ENCODE results near the gene NAA50. TPM values are rescaled to one million over a fixed set of nuclear protein-coding genes. Genes with fewer than 3 reads are reported as not detected.

Gene NAA50
- polyA plus RNA-seq (ENCODE audit: insufficient read length): 150 TPM

DNA sequence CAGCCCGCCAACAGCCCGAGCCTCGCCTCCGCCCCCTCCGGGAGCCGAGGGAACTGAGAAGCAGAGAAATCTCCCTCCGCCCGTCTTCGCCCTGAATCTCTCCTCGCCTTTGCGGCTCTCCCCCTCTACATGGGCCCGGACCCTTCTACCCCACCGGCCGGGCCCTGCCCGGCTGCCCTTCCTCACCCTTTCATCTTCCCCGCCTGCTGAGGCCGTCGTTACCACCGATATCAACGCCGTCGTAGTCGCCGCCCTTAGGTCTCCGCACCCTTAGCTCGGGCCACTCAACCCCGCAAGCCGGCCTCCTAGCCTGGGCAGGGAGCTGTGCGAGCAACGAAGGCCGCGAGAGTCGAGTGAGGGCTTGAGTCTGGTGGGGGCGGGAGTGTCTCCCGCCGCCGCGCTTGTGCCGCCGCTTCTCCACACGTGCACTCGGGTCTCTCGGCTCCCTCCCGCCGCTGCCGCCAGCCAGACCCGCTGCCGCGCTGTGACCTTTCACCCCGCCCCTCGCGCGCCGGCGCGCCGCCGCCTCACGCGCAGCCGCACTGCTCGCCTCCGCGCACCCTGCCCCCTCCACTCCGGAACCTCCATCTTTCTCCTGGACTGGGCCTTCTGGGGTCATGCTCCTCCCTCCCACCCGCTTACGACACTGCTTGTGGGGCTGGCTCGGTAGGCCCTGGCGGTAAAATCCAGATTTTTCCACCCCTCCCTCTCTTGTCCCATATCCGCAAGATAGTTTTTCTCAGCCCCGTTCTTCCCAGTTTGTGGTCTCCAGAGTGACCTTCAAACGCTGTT is at the start of gene NAA50:
NAA50 (minus strand) TSS at position 494 of the 792 bp plus-strand sequence; CDS start at position 194, 300 bp downstream.
- peak; percentile 96 for DNase-seq

DNA sequence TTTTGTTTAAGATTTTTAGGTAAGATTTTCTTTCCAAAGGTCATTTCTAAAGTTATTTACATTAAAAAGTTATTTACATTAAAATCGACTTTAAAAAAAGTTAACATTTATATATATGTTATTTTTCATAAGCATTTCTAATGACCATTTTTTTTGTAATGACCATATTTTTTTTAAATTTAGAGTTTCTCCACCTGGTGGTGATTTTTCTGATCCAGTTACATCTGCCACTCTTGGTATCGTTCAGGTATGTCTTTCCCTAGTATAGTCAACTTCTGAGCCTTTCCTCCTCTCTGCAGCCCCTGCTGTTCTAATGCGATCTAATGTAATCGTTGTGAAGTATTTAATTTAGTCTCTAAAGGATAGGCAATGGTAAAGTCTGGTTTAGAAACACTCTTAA is 49.6 kb upstream of the NAA50 start:
- DNase-seq: no peak

DNA sequence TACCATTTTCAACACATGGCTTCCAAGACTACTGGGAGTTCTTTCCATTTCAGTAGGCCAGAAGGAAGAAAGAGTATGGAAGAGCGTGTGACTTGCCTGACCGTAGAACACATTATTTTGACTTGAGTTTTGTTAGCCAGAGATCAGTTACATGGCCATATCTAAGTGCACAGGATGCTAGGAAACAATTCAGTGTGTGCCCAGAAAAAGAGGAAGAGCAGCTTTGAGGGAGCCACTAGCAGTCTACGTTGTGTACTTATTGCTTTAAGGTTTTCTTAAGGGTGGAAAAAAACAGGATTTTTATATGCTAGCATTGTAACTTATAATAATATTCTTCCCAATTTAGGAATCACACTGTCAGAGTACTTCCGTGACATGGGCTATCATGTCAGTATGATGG is 48.5 kb upstream of the NAA50 start:
- no peak for DNase-seq

DNA sequence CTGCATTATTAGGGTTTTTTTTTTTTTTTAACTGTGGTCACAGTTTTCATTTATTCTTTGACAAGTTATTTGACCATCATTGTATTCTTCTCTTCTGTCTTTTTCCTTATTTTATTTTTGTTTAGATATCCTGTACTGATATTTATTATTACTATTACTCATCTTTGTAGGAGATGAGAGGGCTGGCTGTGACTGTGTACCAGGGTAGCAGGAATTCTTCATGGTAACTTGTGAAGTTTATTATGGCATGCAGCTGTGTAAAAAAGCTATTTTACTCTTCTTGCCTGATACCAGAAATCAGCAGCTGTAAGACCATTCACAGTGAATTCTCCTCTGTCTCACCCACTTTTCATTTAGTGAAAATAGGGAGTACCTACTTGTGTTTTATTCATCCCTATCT is 45.3 kb upstream of the NAA50 start:
- no peak for DNase-seq

DNA sequence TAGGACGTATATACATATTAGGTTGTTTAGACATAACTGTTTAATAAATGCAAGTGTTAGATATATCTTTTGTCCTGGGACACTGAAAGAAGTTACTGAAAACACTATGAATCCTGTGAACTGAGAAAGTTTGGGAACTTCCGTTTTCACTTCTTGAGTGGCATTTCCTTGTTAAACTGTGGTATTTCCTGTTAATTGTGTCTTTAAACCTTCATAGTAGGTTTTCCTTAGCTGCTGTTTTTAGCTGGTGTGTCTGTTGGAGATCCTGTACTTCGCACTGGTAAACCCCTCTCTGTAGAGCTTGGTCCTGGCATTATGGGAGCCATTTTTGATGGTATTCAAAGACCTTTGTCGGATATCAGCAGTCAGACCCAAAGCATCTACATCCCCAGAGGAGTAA is 37.9 kb upstream of the NAA50 start:
- no peak for DNase-seq

DNA sequence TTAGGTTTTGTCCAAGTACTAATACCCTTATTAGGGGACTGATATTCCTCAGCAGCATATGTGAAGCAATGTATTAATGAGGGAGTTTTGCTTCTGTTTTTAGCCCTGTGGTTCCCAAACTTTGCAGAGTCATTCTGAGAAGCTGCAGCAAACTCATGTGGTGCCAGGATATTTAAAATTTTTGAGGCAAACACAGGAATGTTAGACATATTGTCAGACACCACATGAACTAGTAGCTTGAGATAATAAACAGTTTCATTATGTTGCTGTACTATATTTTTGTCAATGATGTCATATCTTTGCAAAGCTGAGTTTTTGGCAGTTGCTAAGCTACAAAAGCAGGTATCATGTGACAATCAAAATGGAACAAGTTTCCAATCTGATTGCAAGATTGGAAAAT is 37.4 kb upstream of the NAA50 start:
- peak; percentile 4 for DNase-seq

DNA sequence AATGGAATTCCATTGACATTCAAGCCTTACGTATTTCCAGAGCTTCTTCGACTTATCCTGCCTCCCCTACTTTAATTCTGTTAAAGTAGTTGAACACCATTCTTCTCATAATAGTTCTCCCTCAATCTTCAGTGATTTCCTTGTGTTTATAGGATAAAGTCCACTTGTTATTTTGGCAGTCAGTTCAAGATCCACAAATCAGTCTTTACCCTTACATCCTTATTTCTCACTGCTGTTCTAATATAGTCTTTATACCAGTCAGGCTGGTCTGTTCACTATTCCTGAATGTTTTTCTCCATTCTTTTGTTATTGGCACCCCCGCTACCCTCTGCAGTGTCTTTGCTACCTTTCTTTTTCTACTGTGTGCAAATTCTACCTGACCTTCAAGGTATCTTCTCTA is 30.5 kb upstream of the NAA50 start:
- DNase-seq: no peak

DNA sequence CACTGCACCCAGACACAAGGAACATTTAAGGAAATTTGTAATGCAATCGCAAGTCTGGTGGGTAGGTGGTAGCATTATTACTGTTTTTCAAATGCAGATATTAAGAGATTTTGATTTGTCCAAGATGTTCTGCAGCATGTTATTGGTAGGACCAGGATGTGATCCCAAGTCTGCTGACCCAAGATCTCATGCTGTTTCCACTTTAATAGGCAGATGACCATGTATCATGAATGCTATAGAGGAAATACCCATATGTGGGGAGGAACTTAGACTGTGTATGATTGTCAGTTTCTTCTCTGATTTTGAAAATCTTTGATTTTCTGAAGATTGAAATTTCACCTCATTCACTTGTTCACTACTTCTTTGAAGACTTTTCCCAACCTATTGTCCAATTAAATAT is 29.5 kb upstream of the NAA50 start:
- DNase-seq: no peak

DNA sequence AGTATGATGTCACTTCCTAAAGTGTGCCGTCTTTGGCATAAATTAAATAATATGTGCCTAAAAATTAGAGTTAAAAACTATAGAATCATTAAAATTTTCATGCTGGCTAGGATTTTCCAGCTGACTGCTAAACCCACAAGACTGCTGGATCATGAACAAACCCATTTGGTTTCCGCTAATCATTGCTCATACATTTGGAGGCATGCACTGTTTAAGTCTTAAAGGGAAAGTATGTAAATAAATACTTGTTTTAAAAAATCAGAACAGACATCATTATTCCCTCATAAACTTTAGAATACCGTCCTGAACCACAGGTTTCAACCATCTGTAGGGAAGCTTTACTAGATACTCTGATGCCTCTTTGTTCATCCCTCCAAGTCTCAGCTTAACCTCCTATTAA is 27.3 kb upstream of the NAA50 start:
- no peak for DNase-seq

DNA sequence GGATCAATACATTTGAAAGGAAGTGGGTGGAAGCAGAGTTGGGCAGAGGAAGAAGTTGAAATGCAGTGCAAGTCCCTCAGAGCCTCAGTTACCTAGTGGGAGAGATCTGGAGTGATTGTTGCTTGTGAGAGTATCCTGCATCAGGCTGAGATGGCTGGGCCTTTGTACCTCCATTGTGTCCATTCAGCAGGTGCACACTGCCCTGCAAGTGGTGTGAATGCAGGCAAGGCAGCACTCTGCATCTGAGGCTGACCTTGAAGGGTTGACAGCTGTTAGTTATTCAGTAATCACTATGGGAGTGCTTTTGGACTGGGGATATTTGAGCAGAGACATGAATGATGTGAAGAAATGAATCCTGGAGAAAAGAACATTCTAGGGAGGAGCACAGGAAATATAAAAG is 25.9 kb upstream of the NAA50 start:
- no peak for DNase-seq

DNA sequence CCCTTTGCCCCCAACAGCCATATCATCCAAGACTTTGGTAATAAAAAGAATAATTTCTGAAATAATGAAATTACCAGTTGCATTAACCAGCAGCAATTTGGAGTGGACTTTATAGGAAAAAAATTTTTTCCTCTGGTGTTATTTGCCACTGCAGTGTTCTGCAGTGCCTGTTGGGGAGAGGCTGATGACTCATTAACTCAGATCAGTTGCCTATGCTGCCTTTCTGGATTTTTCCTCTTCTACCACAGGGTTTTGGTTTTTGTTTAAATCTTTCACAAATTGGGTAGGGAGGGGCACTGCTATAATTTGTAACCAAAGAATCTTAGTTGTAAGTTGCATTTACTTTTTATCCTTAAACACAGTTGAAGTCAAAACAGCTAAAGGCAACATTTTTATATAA is 23.5 kb upstream of the NAA50 start:
- DNase-seq: no peak

DNA sequence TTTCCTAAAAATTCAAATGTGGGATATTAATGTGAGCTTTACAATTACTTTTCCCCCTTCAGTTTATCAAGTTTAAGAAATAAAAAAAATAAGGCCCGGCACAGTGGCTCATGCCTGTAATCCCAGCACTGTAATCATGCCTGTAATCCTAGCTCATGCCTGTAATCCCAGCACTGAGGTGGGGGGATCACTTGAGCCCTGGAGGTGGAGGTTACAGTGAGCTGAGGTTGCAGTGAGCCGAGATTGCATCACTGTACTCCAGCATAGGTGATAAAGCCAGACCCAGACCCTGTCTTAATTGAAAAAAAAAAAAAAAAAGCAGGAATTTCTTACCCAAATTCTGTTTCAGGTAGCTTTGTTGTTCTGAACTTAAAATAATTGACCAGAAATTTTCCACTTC is 18.6 kb upstream of the NAA50 start:
- DNase-seq: no peak

DNA sequence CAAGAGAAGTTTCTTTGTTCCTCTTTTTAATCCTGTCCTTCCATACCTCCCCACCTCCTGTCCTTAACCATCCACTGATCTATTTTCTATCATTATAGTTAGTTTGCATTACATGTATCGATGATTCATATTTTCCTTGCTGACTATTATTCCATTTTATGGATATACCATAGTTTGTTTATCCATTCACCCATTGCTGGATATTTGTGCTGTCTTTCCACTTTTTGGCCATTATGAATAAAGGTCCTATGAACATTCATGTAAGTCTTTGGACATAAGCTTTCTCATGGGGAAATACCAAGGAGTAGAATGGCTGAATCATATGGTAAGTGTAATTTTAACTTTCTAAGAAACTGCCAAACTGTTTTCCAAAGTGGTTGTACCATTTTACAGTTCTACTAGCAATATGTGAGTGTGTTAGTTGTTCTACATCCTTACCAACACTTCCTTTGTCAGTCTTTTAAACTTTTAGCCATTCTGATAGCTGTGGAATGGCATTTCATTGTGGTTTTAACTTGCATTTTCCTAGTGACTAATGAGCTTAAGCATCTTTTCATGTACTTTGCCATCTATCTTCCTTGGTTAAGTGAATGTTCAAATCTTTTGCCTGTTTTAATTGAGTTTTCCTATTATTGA is 12.5 kb upstream of the NAA50 start:
- no peak for DNase-seq

DNA sequence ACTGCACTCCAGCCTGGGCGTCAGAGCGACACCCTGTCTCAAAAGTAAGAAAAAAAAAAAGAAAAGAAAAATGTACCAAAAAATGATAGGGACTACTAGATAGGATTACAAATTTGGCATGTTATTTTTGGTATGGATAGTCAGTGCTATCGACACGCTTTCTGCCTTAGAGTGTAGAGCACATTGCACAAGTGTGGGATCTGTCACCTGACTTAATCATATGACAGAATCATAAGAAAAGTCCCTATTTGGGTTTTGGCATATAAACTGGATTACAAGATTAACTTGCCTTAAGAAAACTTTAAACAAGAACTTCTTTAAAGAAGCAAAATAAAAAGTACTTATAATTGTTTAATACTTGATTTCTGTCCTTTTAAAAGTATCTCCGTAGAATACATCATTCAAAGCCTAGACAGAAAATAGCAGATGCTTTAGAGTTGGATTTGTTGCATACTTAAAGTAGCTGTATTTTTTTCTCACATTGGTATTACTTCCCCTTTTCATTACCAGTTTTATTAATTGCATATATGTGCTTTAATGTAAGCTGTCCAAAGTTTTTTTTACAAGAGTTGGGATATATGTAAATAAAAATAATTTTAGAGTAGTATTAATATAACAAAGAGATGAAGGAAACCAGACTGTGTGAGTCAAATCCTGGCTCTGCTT is 8.6 kb upstream of the NAA50 start:
- DNase-seq: no peak

DNA sequence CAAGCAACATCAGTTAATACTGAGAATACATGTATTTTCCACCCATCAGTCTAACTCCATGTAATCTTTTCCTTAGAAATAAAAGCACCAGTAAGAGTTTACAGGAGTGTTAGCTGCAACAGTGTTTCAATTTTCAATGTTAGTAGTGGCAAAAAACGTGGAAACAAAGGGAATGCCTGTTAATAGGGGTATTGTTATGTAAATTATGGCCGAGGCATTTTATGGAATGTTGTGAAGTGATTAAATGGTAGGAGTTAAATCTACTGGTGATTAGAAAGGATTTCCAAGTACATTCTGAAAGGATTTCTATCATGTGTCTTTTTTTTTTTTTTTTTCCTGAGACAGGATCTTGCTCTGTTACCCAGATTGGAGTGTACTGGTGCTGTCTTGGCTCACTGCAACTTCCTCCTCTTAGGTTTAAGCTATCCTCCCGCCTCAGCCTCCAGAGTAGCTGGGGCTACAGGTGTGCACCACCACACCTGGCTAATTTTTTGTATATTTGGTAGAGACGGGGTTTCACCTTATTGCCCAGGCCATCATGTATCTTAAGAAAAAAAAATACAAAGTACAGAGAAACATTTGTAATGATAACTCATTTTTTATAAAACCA is 7.4 kb upstream of the NAA50 start:
- DNase-seq: no peak

DNA sequence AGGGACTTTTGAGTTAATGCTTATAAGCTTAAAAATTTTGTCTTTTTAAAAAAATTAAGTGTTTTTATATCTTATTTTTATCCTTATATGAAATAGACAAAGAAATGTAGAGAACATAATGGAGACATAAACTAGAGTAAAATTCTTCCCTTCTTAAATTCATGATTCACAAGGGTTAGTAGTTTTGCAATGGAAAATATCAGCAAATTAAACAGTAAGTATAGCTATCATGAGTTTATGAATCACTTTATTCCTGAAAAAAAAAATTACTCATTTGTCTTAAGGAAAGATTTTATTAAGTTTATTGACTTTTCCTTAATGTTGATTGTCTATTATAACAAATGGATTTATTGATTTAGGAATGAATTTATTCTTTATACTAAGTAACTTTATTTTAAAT is 5.1 kb upstream of the NAA50 start:
- no peak for DNase-seq

DNA sequence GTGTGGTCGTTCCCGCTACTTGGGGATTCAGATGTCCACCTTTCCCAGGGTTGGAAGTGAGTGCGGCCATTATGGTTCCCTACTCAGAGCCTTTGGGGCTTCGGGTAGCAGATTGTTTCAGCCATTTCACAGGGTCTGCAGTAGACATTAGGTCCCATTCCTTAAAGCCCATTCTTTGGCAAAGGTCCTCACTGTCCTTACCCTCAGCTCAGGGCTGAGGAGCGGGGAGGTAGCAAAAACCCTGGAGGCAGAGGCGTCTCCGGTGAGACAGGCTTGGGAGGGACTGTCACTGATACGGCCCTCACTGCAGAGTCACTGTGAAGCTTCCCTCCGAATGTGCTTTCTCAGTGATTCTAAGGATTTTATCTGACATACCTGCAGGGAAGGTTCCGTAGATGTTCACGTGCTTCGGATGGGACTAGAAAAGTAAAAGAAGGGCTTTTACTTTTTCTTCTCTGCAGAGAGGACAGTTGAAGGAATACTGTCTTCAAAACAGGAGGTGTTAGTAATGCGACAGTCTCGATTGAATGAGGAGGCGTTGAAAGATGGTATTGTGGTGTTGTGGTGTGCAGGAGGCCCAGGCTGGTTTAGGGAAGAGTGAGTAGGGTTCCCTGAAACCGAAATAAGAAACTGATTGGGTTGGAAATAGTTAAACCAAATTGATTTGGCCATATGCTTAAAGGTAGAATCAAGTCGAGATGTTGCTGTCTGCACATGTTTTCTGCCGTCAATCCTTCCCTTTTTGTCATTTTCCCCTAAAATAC is 1.4 kb upstream of the NAA50 start:
- no peak for DNase-seq

DNA sequence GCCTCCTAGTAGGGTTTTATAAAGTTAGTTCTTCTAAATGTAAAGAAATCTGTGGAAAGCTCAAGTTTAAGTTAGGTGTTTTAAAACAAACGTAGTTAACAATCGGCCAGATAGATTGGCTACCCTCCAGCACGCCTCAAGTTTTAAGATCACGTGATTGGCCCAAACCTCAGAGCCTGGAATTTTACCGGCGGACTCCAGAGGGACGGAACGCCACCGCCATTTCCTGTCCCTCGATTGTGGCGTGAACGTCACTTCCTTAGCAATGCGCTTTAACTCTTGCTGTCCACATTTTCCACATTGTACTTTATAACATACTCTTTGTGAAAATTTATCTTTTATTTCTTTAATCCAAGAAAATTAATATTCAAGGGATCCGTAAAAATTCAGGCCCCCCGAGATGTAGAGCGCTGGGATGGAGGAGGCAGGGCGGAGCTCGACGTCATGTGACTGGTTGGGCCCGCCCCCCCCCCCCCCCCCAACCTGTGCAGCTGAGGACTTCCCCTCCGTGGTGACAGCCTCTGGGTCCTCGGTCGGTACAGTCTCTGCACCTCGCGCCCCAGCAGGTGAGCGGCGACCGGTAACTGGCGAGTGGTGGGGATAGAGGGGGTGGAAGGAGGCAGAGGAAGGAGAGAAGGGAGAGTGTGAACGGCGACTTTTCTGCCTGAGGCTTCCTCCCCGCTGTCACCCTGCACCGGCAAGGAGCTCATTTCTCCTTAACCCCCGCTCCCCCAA is 666 bp upstream of the NAA50 start, which contains the start of gene ATP6V1A:
ATP6V1A (plus strand) TSS at position 488 of the 735 bp plus-strand sequence. CDS start 31,719 bp downstream, outside the sequence.
- peak; percentile 94 for DNase-seq

DNA sequence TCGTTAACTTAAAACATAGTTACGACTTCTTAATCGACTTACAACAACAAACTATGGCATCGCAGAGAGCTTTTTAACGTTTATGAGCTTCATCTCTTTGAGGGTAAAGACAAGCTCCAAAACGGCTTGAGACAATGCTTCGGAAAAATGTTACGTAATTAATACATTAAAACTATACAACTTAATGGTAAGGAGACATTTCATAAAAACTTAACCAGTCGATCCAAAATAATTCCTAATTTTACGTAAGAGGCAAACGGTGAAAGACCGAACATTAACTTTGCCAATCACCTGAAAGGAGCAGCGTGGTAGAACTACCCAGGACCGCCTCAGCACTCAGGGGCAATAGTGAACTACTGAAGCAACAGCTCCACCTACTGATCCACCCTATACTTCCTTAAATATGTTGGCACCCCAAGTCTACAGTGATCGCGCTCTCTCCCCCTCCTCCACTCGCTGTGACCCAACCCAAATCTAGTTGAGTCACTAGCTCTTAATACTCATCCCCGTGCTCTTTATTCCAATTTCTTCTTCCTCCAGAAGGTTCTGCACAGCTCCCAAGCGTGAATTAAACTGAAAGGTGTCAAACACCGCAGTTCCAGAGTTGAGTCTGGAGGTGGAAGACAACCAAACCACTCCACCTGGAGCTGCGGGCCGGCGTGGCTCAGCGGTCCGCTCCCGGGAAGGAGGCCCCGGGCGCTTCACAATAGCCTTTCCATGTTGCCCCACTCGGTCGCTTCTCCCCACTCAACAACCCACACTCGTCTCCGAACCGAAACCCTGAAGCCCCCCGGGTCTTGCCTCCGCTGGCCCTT is 901 bp downstream of the NAA50 start:
- DNase-seq: peak; percentile 89

DNA sequence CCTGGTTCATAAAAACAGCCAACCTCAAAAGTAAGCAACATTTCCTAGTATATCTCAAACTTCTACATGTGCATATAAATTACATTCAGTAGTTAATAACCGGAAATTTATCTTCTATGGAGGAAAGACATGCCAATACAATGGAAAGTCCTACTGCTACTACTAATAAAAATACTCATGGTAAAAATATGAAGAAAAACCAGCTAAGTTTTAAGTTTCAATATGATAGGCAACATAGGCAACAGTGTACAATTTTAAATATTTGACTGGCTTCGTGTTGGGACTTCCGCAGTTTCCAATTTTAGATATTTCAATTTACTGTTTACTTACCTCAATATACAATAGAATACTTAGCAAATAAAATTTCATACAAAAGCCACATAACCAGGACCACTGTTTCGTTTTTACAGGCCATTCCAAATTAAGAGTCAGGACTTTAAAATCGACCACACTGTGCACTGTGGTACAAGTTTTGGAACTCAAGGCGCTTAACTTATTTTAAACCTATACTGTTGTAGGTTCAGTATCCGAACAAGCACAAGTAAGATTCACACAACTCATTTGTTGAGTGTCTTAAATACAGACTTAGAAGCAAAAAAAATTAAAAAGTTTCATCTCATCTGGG is 2.9 kb downstream of the NAA50 start:
- DNase-seq: no peak
